SHP77 treated with DMSO at 0.1 percent for 48 hours (cell line): ENCODE results near the gene KIAA0930.
"Not testable (repeated sequence)": the region's sequence is repeated elsewhere in the genome, so short reads cannot be mapped to it uniquely, and the experiment has no call there.

ENCODE experiments used
- DNase-seq: peaks from one replicate; lab custom pipeline; 2025; lab: John Stamatoyannopoulos, UW

The KIAA0930 gene

DNA sequence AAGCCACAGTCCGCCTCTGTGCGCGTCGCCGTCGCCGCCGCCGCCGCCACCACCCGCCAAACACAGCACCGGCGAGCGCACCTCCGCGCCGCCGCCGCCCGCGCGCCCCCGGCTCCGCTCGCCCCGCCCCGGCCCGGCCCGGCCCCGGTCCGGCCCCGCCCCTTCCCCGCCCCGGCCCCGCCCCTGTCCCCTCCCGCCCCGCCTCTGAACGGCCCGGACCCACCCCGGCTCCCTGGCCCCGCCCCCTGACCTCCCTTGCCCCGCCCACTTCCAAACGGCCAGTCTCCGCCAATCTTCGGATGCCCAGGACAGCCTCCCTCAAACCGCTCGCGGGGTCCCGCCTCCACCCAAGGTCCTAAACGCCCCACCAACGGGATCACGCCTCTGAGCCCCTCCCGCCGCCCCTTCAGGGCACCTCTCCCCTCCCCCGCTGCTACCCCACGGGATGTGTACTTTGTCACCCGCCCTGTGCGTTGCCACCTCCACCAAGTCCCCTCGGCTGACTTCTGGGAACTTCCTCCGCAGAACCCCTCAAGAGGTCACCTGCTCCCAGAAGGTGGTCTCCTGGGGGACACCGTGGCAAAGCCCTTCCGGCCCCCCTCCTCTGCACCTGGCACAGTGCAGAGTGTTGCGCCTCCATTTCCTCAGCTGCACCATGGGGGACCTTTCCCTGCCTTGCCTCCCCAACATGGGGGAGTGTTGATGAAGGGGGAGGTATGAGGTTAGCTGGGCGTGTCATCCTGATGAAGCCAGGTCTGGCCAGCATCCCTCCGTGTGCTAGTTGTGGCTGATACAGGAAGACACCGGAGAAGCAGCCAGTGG lies at the start of gene KIAA0930:
Gene KIAA0930, minus strand, starts transcription at position 85 of the 822 bp plus-strand sequence. CDS start 191 bp downstream, outside the sequence.
- no peak for DNase-seq

DNA sequence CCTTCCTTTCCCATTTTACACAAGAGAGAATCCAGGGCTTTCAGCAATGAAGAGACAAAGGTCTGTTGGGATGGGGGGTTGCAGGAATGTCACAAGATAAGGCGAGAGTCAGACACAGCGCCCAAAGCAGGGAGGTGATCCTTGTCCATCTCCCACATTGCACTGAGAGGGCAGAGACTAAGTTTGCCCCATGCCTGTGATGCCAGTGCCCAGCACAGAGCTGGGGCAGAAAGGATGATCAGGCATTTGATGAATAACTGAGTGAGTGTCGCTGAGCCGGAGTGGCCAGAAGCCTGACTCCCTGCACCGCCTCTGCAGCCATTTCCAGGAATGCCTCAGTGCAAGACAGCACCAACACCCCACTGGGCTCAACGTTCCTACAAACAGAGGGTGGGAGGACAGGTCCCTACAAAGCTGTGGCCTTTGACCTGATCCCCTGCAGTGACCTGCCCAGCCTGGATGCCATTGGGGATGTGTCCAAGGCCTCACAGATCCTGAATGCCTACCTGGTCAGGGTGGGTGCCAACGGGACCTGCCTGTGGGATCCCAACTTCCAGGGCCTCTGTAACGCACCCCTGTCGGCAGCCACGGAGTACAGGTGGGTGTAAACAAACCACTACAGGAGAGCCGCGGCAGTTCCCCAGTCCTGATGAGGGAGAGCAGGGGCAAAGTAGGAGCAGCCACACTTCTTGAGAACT lies 46.3 kb upstream of the KIAA0930 start:
- DNase-seq, result no peak

DNA sequence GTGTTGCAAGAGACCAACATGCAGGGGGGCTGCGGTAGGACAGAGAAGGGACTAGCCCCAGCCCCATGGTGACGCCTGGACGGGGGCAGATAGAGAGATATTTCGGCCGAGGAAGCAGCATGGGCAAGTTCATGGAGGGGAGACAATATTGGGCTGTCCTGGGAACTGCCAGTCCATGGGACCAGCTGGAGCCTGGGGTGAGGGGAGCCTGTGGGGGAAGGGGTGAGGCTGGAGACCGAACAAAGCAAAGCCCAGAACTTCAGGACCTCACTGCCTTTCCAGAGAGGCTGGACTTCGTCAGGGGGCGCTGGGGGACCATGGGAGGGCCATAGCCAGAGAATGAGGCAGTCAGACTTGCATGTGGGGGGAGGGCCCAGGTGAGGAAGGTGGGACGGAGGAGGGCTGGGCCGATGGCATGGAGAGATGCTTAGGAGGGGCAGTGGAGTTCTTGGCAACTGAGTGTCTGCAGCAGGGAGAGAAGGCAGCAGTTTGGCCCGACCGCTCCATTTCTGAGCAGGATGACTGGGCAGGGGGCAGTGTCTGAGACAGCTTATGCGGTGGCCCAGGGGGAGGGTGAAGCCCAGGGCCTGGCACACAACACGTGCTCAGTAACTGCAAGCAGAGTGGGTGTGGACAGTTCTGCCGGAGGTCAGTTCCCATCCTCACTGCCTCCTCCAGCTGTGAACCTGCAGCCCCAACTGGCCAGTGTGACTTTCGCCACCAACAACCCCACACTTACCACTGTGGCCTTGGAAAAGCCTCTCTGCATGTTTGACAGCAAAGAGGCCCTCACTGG lies 44.8 kb upstream of the KIAA0930 start:
- peak; percentile 13 for DNase-seq

DNA sequence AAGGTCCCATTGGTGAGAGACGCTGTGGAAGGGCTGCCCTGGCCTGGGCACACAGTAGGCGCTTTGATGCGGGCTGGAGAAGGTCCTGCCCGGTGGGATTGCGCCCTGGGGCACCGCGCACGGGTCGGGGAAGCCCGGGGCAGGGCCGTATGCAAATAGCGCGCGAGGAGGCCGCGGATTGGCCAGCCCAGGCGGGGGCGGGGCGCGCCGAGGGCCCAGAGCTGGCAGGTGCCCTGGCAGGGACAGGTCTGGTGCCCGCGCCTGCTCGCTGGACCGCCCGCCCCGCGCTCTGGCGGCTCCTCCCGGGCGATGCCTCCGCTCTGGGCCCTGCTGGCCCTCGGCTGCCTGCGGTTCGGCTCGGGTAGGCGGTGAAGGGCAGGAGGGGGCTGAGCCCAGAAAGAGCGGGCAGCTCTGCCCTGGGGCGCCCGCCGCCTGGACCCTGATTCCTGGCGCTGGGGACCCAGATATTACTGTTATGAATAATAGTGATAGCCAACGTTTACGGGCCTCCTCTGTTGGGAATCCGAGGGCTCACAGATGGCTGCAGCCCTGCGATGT lies 44.1 kb upstream of the KIAA0930 start, which contains the start of gene UPK3A:
Gene UPK3A, plus strand, starts transcription at position 245 of the 558 bp plus-strand sequence. Its CDS starts 65 bp downstream, at position 310.
- peak; percentile 15 for DNase-seq

DNA sequence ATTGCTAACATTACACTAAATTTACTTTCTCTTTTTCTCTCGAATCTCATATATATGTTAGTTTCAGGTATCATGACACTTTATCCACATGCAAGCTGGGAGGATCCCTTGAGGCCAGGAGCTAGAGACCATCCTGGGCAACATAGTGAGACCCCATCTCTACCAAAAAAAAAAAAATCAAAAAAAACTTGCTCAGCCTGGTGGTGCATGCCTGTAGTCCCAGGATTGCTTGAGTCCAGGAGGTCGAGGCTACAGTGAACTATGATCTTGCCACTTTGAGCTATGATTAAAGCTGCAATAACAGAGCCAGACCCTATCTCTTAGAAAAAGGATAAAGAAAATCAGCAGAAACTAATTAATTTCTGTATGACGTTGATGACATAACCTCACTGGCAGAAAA lies 40.3 kb upstream of the KIAA0930 start:
- DNase-seq, result no peak

DNA sequence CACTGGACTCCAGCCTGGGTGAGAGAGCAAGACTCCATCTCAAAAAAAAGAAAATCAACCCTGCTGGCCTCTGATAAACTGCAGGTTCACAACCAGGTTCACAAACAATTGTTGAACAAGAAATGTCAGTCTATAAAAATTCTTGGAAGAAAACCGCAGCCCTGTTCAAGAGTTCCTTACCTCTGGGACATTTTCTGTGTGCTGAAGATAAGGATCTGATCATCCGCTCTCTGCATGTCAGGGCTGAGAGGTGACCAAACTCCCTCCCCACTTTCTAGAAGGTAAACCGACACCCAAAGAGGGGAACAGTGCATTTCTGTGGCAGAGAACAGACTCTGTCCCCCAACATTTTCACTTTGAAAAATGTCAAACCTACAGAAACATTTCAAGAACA lies 39.9 kb upstream of the KIAA0930 start:
- DNase-seq, result no peak

DNA sequence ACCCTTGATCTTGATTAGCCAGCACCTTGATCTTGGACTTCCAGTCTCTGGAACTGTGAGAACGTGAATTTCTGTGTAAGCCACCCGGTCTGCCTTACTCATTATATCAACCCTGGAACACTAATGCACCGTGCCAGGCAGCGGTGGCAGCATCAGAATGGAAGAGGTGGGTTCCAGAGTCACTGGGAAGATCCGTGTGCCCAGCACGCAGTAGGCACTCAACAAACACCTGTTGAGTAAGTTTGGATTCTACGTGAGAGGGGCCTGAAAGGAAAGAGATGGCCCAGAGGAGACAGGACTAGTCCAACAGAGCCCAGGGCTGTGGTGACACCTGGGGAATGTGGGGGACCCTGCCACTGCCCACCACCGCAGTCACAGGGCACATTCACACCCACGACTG lies 37.4 kb upstream of the KIAA0930 start:
- DNase-seq, result no peak

DNA sequence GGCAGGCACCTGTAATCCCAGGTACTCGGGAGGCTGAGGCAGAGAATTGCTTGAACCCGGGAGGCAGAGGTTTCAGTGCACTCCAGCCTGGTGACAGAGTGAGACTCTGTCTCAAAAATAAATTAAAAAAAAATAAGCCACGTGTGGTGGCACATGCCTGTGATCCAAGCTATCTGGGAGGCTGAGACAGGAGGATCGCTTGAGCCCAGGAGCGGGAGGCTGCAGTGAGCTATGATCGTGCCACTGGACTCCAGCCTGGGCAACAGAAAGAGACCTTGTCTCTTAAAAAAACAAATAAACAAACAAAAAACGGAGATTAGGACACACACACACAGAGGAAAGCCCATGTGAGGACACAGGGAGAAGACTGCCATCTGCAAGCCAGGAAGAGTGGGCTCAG lies 37.0 kb upstream of the KIAA0930 start:
- not testable (repeated sequence) for DNase-seq

DNA sequence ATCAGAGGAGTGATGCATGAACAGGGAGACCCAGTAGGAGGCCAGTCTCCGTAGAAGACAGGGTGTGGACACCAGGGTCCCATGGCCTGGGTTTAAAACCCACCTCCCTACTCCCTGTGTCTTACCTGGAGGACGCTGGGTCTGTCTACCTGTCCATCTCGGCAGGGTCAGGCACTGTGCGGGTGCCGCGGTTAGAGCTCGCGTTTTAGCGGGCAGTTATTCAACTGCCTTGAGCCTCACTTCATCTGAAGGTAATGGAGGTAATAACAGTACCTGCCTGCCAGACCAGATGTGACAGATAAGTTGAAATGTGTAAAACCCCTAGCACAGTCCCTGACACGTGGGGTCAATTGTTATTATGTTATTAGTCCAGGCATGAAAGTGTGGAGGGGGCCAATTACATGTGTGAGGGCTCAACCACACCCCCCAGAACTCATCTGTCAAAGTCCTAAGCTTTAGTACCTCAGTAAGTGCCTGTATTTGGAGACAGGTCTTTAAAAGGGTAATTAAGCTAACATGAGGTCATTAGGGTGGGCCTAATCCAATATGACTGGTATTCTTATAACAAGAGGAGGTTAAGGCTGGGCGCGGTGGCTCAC lies 35.9 kb upstream of the KIAA0930 start:
- DNase-seq, result no peak

DNA sequence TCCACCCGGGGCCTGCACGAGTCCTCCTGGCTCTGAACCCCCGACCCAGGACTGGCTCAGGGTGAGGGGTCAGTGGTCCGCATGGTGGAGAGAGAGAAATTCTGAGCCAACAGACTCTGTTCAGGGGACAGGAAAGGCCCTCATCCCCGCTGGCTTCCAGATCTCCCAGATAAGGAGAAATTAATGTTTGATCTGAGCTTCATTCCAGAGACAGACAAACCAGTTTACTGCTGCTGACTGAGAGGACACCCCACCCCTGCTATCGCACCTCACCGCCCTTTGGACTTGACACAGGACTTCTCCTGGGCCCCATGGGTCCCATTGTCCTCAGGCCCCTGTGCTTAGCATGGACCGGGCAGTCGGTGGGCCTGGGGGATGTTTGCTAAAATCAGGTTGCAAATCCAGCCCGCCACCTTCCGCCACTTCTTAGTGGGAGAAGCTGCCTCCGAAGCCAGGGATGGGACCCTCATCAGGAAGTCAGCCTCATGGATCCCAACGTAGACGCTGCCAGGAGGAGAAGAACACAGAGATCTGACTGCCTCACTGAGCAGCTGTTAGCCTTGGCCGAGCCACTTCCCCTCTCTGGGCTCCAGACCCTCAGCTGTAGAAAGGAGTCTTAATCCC lies 32.9 kb upstream of the KIAA0930 start:
- no peak for DNase-seq

DNA sequence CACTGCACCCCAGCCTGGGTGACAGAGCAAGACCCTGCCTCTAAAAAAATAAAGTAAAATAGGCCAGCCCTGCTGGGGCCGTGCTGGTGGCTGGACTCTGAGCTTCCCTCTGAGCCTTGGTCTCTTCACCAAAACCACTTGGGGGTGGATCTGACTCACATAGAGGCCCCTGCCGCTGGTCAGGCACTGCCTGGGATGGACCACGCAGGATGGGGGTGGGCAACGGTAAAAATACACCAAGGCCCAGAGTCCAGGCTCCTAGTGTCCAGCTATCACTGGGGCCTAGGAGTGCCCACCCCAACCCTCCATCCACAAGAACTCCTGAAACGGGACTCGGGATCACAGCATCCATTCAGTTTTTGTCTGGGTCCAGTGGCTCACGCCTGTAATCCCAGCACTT lies 31.8 kb upstream of the KIAA0930 start:
- DNase-seq, result no peak

DNA sequence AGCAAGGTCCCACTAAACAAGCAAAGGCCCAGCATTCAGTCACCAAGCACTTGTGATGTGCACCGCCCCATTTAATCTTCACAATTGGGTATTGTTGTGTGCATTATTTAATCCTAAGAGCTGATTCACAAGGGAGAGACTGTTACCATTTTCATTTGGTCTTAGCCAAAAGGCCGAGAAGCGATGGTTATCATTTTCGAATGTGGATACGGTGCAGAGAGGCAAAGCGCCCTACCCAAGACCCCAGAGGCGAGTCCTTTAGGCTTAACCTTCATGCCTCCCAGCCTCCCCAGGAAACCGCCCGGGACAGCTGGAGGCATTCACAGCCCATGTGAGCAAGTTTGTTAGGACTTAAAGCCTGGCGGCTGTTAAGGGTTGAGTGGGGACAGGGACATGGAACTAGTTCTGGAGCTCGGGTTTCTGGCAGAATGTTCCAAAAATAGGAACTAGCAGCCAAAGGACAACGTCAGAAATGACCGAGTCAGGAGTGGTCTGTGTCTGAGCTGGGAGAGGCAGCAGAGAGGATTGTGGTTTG lies 31.0 kb upstream of the KIAA0930 start:
- no peak for DNase-seq

DNA sequence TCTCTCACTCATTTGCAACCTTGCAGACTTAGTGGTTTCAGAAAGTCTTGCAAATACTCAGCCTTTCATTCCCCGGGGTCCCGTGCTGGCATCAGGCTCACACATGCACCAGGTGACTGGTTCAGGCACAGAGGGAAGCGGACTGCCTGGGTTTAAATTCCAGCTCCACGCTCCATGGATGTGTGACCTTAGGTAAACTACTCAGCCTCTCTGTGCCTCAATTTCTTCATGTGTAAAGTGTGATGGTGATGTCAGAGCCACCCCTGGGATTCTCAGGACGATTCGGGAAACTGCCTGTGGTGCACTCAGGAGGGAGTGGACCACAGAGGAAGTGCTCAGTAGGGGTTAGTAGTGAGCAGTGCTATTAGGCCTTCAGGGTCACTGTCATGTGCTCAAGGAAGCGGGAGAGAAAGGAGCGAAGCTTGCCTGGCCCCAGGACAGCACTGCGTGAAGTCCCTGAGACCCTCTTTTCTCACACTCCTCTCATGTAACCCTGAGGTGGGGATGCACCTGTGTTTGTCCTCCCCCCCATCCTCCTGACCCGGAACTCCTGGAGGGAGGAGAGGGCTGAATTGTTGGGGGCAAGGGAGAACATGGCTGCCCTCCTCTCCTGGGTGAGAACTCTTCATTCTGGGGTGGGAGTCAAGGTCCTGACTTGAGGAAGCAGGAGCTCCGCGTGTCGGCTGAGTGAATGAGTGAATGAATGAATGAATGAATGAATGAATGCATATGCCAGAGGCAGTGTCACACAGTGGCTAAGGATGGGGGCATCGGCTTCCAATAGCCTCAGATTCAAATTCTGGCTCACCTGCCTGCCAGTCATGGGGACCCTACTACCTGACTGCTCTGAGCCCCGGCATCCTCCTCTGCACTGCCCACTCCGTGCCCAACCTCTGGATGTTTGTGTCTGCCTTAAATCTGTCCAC lies 29.7 kb upstream of the KIAA0930 start:
- no peak for DNase-seq

DNA sequence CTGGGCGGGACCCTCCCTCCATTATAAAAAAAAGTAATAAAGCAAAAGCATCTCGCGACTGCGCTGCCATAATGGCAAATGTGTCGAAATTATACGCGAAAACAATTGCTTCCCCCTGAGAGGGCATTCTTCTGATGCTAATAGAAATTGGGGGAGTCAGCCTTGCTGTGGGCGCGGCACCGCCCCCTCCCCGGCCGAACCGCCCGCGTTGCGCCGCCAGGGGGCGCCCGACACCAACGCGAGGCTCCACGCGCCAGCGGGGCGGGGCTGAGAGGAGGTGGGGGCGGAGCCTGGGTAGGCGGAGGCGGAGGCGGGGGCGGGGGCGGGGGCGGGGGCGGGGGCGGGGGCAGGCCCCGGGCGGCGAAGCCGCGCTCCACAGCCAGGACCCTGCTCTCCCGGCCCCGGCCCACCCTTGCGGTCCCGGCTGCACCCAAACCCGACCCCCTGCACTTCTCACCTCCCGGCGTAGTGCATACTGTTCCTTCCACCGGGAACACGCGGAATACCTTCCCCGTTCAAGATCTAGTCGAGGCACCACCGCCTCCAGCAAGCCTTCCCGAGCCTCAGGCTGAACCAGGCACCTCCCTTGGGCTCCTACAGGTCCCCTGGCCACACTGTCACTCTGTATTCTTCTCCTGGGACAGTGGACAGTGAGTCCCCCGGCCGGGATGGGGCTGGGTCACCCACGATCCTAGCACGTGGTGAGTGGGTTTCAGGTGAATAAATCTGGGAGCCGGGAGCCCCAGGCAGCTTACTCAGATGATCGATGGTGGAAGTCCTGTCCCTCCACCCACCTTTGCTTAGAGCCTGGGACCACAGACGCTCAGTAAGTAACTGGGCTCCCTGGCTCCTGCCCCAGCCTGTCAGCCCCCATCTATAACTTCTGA lies 28.5 kb upstream of the KIAA0930 start:
- DNase-seq, result no peak

DNA sequence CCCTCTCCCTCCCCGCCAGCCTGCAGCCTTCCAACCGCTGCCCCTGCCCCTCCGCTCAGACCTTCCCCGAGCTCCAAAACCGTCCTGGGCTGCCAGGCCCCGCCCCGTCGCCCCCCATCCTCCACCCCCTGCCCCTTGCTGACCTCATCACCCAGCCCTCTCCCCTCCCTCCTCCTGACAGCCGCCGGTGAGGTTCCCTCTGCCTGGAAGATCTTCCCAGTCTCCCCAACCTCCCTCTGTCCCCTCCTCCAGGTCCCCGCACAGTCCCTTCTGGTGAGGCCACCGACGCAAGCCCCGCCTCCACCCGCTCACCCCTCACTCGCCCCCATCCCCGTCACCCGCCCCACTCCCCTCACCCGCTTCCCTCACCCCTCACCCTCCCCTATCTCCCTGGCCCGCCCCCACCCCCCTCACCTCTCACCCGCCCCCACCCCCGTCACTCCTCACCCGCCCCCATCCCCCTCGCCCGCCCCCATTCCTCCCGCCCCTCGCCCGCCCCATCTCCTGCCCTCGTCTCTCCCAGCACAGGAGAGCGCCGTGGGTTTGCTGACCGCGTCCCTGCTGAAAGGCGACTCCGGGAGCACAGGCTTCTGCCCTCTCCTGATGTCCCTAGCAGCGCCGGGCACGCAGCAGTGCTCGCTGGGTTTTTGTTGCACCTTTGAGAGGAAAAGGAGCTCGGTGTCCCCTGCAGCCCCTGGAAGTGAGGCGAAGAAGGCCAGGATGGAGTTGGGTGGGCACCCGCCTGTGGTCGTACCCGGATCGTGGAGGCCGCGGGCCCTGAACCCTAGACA lies 27.7 kb upstream of the KIAA0930 start:
- no peak for DNase-seq

DNA sequence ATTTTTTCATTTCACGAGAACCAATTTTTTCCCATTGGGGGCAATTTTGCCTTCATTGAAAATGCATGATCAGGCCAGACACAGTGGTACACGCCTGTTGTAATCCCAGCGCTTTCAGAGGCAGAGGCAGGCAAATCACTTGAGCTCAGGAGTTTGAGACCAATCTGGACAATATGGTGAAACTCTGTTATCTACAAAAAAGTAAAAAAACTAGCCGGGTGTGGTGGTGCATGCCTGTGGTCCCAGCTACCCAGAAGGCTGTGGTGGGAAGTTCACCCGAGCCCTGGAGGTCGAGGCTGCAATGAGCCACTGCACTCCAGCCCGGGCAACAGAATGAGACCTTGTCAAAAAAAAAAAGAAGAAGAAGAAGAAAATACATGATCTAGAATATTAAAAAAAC lies 24.8 kb upstream of the KIAA0930 start:
- DNase-seq, result no peak

DNA sequence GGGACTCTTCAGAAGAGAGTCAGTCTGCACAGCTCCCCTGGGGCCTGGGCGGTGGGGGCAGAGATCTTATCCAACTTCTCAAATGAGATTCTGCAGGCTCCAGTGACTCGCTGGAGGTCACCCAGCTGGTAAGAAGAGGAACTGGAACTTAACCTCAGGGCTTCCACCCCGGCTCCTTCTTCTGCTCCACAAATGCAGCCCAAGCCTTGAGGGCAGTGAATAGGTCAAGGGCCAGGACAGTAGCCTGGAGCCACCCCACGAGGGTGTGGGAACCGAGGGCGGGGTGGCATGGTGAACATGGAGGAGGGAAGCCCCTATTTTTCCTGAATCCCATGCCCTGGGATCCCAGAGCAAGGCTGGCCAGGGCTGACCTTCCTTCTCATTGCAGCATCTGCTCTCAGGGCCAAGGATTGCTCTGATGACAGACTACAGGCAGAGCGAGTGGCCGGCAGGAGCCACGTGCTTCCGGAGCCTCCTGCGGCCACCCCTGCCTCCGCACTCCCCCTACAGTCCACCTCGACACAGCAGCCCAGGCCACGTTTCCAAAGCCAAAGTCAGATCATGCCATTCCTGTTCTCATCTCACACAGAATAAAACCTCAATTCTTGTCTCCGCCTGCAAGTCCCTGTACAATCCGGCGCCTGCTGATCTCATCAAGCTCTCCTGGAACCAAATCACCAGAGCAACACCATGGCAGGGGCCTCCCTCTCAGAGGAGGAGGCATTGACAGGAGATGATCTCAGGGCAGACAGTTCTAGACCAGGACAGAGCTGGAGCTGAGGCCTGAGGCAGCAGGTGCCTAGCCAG lies 23.0 kb upstream of the KIAA0930 start:
- peak; percentile 75 for DNase-seq
